Measurements from ENCODE around the gene HOXA9.

DNA sequence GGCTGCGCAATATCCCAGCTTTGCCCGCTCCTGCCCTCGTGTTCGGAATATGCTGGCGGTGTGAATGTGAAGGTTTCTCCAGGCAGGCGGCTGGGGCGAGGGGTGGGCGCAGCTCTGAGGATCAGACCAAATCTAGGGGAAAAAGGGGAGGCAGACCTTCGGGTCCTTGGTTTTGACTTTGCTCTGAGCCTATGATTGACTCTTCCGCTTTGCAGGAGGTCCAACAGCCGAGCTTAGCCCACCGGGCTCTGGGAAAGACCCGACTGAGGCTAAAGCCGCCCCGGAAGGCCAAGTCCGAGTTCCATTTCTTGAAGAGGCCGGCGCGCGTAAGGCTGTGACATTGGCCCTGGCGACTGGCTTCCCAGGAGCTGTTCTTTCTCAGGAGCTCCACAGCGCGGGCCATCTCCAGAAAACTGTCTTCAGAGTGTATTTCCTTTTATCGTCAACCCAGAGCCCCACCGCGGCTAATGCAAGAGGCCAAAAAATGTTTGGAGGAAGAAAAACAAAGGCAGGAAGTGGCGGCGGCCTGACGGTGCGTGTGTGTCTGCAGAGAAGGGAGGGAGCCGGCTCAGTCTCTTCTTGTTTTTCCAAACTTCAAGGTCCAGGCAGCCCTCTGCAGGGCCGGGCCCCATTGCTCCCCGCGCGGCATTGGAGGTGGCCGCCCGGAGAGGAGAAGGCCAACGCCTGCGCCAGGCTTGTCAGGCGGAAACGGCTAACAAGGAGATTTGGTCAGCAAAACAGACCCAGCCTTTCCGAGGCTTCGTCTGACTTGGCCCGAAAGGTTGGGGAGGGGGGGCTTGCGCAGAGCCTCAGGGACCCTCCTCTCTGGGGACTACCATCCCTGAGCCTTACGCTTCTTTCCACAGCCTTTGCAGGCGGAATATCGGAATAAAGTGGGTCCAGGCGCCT is 23.3 kb upstream of the HOXA9 start:
- TF ChIP-seq POLR2A (IDR thresholded peaks at IDR 0.05; ENCODE audit: low read length) (no peak), GATA1 (IDR thresholded peaks at IDR 0.05; ENCODE audit: low read depth, low read length) (no peak)
